ENCODE measurements around the gene CPM. TPM values are rescaled to one million over a fixed set of nuclear protein-coding genes. Genes with fewer than 3 reads are reported as not detected.
"Not testable (repeated sequence)": the region's sequence is repeated elsewhere in the genome, so short reads cannot be mapped to it uniquely, and the experiment has no call there.

The CPM gene
- polyA plus RNA-seq, 4 donors = 17.3 to 36.2 (median 27.6) TPM

GRCh38 chr12:68810027-68810389 lies 123.0 kb downstream of the CPM start:
- DNase-seq (ENCODE audit: low read depth in 4 of 4, low spot score in 2 of 4) = not testable (repeated sequence)

- no peak for DNase-seq (ENCODE audit: low read depth in 4 of 4, low spot score in 2 of 4)
Measured at GRCh38 chr12:68809190-68810026, 123.6 kb downstream of the CPM start.

DNA sequence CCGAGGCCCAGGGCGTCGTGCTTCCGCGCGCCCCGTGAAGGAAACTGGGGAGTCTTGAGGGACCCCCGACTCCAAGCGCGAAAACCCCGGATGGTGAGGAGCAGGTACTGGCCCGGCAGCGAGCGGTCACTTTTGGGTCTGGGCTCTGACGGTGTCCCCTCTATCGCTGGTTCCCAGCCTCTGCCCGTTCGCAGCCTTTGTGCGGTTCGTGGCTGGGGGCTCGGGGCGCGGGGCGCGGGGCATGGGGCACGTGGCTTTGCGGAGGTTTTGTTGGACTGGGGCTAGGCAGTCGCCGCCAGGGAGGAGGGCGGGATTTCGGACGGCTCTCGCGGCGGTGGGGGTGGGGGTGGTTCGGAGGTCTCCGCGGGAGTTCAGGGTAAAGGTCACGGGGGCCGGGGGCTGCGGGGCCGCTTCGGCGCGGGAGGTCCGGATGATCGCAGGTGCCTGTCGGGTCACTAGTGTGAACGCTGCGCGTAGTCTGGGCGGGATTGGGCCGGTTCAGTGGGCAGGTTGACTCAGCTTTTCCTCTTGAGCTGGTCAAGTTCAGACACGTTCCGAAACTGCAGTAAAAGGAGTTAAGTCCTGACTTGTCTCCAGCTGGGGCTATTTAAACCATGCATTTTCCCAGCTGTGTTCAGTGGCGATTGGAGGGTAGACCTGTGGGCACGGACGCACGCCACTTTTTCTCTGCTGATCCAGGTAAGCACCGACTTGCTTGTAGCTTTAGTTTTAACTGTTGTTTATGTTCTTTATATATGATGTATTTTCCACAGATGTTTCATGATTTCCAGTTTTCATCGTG lies 124.4 kb downstream of the CPM start:
- peak in 3 of 4 donors; percentile 45 to 68 (median 50) for DNase-seq (ENCODE audit: low read depth in 4 of 4, low spot score in 2 of 4)

DNA sequence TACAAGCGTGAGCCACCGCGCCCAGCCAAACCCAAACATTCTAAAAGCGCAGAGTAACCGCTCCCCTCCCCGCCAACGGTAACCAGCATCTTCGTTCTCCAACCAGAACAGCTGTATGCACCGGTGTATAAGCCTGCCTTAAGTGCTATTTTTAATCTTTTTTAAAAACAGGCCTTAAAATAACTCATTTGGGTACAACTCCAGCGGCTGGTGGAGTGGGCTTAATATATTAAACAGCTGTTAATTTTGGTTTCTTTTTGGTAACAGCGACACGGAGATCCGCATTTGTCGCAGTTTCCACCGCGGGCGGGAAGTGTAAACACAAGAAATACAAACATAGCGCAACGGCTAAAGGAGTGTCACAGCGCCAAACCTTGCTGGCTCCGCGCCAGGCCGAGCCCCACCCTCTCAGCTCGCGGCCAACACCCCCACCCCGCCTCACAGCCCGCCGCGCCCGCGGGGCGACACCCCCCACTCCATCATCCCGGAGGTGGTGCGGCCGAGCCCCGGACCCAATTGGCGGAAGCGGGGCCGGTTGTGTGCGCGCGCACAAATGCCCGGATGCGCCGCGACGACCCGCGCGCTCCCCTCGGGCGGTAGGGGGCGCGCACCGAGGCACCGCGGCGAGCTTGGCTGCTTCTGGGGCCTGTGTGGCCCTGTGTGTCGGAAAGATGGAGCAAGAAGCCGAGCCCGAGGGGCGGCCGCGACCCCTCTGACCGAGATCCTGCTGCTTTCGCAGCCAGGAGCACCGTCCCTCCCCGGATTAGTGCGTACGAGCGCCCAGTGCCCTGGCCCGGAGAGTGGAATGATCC lies 125.2 kb downstream of the CPM start, which contains the start of gene MDM2:
Gene MDM2, plus strand, starts transcription at position 602 of the 812 bp plus-strand sequence. CDS start 301 bp downstream, outside the sequence.
- DNase-seq (ENCODE audit: low read depth in 4 of 4, low spot score in 2 of 4) = peak; percentile 83 to 87 (median 84)

GRCh38 chr12:68807274-68807575 lies 125.7 kb downstream of the CPM start:
- DNase-seq (ENCODE audit: low read depth in 4 of 4, low spot score in 2 of 4) = not testable (repeated sequence)

DNA sequence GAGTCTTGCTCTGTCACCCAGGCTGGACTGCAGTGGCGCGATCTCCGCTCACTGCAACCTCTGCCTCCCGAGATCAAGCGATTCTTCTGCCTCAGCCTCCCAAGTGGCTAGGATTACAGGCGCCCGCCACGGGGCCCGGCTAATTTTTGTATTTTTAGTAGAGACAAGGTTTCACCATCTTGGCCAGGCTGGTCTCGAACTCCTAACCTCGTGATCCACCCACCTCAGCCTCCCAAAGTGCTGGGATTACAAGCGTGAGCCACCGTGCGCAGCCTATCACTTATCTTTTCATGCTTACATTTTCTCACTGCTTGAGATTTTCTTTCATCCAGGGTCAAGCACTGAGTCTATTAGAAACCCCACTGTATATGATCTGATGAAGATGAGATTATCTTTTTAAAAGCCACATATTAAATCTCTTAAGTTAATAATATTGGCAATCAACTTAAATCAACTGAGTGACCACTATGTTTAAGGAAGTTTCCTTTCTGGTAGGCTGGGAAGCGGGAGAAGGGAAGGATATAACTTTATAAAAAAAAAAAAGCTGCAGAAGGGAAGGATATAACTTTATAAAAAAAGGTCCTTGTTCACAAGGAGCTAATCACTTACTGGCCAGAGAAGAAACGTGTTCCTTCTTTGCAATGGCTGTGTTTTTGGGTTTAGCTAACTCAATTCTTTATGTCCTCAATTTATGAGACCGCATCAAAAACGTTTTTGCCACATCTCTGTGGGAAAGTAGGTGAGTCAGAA lies 126.3 kb downstream of the CPM start:
- no peak for DNase-seq (ENCODE audit: low read depth in 4 of 4, low spot score in 2 of 4)

- no peak for DNase-seq (ENCODE audit: low read depth in 4 of 4, low spot score in 2 of 4)
Measured at GRCh38 chr12:68805592-68806120, 127.3 kb downstream of the CPM start.

GRCh38 chr12:68804657-68805591 lies 128.0 kb downstream of the CPM start:
- no peak for DNase-seq (ENCODE audit: low read depth in 4 of 4, low spot score in 2 of 4)

GRCh38 chr12:68803948-68804656 lies 128.9 kb downstream of the CPM start:
- DNase-seq (ENCODE audit: low read depth in 4 of 4, low spot score in 2 of 4) = no peak

DNA sequence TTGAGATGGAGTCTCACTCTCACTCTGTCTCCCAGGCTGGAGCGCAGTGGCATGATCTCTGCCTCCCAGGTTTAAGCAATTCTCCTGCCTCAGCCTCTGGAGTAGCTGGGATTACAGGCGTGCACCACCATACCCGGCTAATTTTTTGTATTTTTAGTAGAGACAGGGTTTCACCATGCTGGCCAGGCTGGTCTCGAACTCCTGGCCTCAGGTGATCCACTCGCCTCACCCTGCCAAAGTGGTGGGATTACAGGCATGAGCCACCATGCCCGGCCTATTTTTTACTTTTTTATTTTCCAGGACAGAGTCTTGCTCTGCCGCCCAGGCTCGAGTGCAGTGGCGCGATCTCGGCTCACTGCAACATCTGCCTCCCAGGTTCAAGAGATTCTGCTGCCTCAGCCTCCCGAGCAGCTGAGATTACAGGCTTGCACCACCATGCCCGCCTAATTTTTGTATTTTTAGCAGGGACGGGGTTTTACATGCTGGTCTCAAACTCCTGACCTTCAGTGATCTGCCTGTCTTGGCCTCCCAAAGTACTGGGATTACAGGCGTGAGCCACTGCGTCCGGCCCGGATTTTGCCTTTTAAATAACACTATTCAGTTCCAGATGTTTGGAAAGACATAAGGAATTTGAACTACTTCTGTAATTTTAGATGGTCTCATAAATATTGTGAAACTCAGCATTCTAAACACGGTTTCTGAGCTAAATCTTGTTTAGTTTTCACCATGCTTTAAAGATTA lies 129.9 kb downstream of the CPM start:
- DNase-seq (ENCODE audit: low read depth in 4 of 4, low spot score in 2 of 4) = not testable (repeated sequence)

DNA sequence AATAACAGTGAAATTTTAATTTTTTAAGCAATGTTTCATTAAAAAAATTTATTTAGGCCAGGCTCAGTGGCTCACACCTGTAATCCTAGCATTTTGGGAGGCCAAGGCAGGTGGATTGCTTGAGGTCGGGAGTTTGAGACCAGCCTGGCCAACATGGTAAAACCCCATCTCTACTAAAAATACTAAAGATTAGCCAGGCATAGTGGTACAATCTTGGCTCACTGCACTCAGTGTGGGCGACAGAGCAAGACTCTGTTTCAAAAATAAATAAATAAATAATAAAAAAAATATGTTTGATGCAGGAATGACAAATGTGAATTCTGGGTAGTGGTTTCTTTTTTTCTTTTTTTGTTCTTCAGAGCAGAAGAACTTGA lies 130.6 kb downstream of the CPM start:
- DNase-seq (ENCODE audit: low read depth in 4 of 4, low spot score in 2 of 4) = not testable (repeated sequence)

Other genes with a start within 250 kb of the CPM start
- gene NUP107, start 246.2 kb downstream of the CPM start, polyA plus RNA-seq (ENCODE audit: insufficient read length in 4 of 4) = 10 to 100 TPM; 65.3 to 81.6 (median 69.4) TPM
- 10 to 100 TPM; 14.1 to 21.1 (median 19.2) TPM for gene SLC35E3, start 187.0 kb downstream of the CPM start, polyA plus RNA-seq (ENCODE audit: insufficient read length in 4 of 4)
- gene MDM2, start 125.0 kb downstream of the CPM start, polyA plus RNA-seq (ENCODE audit: insufficient read length in 4 of 4) = 10 to 100 TPM; 52.3 to 76.4 (median 57.5) TPM